ENCODE measurements around the gene DPYD.

Gene DPYD

GRCh38 chr1:97920832-97921571 is at the start of gene DPYD:
DPYD (minus strand) TSS chr1:97921034; CDS start chr1:97920922, 112 bp downstream.
- peak; percentile 93 for DNase-seq

- DNase-seq, result no peak
These were observed 39.6 kb upstream of the DPYD start for GRCh38 chr1:97960470-97960869.

- no peak for DNase-seq
These were observed 26.9 kb upstream of the DPYD start for GRCh38 chr1:97947695-97948094.

GRCh38 chr1:97943354-97943753 is 22.5 kb upstream of the DPYD start:
- DNase-seq, result no peak

- DNase-seq, result no peak
These were observed 21.6 kb upstream of the DPYD start for GRCh38 chr1:97942161-97943123.

- DNase-seq, result no peak
These were observed 17.4 kb upstream of the DPYD start for GRCh38 chr1:97938285-97938642.

GRCh38 chr1:97936976-97937375 is 16.1 kb upstream of the DPYD start:
- DNase-seq, result no peak

- no peak for DNase-seq
These were observed 13.7 kb upstream of the DPYD start for GRCh38 chr1:97934491-97934890.

GRCh38 chr1:97929874-97930851 is 9.3 kb upstream of the DPYD start:
- no peak for DNase-seq

GRCh38 chr1:97926017-97926708 is 5.3 kb upstream of the DPYD start:
- no peak for DNase-seq

- DNase-seq, result no peak
These were observed 4.3 kb upstream of the DPYD start for GRCh38 chr1:97925151-97925550.

GRCh38 chr1:97923811-97924210 is 3.0 kb upstream of the DPYD start:
- DNase-seq, result no peak

- DNase-seq, result peak; percentile 57
These were observed 480 bp downstream of the DPYD start for GRCh38 chr1:97920276-97920831.

- DNase-seq, result peak; percentile 75
These were observed 1.1 kb downstream of the DPYD start for GRCh38 chr1:97919585-97920261.

- no peak for DNase-seq
These were observed 1.9 kb downstream of the DPYD start for GRCh38 chr1:97918961-97919360.

- no peak for DNase-seq
These were observed 7.2 kb downstream of the DPYD start for GRCh38 chr1:97913506-97914139.

- no peak for DNase-seq
These were observed 9.3 kb downstream of the DPYD start for GRCh38 chr1:97911266-97912215.

GRCh38 chr1:97909266-97909665 is 11.6 kb downstream of the DPYD start:
- peak; percentile 70 for DNase-seq

GRCh38 chr1:97907886-97908285 is 12.9 kb downstream of the DPYD start:
- peak; percentile 83 for DNase-seq
